Measurements from ENCODE around the gene RIMKLA.

RIMKLA gene

GRCh38 chr1:42380586-42381279 lies at the start of gene RIMKLA:
TSS of gene RIMKLA (plus strand) at chr1:42380792. CDS start at chr1:42380935, 143 bp downstream.
- peak; percentile 87 for DNase-seq

- DNase-seq = no peak
Measured at GRCh38 chr1:42332877-42333276, 47.7 kb upstream of the RIMKLA start.

GRCh38 chr1:42333662-42334239 lies 46.8 kb upstream of the RIMKLA start:
- no peak for DNase-seq

- DNase-seq = peak; percentile 53
Measured at GRCh38 chr1:42334240-42335049, 46.1 kb upstream of the RIMKLA start.

GRCh38 chr1:42335050-42335808 lies 45.4 kb upstream of the RIMKLA start, which contains the start of gene FOXJ3:
TSS of gene FOXJ3 (minus strand) at chr1:42335235. CDS start at chr1:42311093, 24,142 bp downstream.
- DNase-seq = peak; percentile 96

GRCh38 chr1:42335809-42336518 lies 44.6 kb upstream of the RIMKLA start:
- peak; percentile 82 for DNase-seq

- DNase-seq = no peak
Measured at GRCh38 chr1:42336978-42337377, 43.6 kb upstream of the RIMKLA start.

GRCh38 chr1:42340093-42340492 lies 40.5 kb upstream of the RIMKLA start:
- peak; percentile 99 for DNase-seq

GRCh38 chr1:42340901-42341300 lies 39.7 kb upstream of the RIMKLA start:
- DNase-seq = peak; percentile 86

GRCh38 chr1:42343049-42343448 lies 37.5 kb upstream of the RIMKLA start:
- DNase-seq = no peak

GRCh38 chr1:42348498-42348897 lies 32.1 kb upstream of the RIMKLA start:
- DNase-seq = peak; percentile 24

- DNase-seq = no peak
Measured at GRCh38 chr1:42350086-42350485, 30.5 kb upstream of the RIMKLA start.

- no peak for DNase-seq
Measured at GRCh38 chr1:42358791-42359190, 21.8 kb upstream of the RIMKLA start.

- no peak for DNase-seq
Measured at GRCh38 chr1:42359466-42359865, 21.1 kb upstream of the RIMKLA start.

GRCh38 chr1:42364089-42364488 lies 16.5 kb upstream of the RIMKLA start:
- DNase-seq = no peak

- no peak for DNase-seq
Measured at GRCh38 chr1:42364542-42364941, 16.1 kb upstream of the RIMKLA start.

- no peak for DNase-seq
Measured at GRCh38 chr1:42365118-42365517, 15.5 kb upstream of the RIMKLA start.

- no peak for DNase-seq
Measured at GRCh38 chr1:42368096-42368795, 12.3 kb upstream of the RIMKLA start.

GRCh38 chr1:42369471-42369870 lies 11.1 kb upstream of the RIMKLA start:
- no peak for DNase-seq

- no peak for DNase-seq
Measured at GRCh38 chr1:42370876-42371549, 9.6 kb upstream of the RIMKLA start.

- no peak for DNase-seq
Measured at GRCh38 chr1:42372796-42373195, 7.8 kb upstream of the RIMKLA start.

All from COR-L47 (cell line).